IPS-20b (cell line): ENCODE measurements around the gene POLR2C.
A peak's percentile ranks its signal among the peaks of the same experiment; 100 is the strongest.

ENCODE experiments used
- H3K27ac ChIP-seq: one replicate; pipeline ENCODE4 v1.5.1; 2013; ENCODE audit warnings: low read length
- H3K27me3 ChIP-seq: 2 replicates; pipeline ENCODE4 v1.6.1; 2013; ENCODE audit warnings: mild to moderate bottlenecking, low read length, inconsistent platforms; ENCODE audit not compliant: insufficient read depth
- H3K36me3 ChIP-seq: 2 replicates; pipeline ENCODE4 v1.6.1; 2013; ENCODE audit warnings: low read depth, mild to moderate bottlenecking, inconsistent platforms, low read length, moderate library complexity; ENCODE audit not compliant: insufficient read depth
- H3K4me1 ChIP-seq: 2 replicates; pipeline ENCODE4 v1.6.1; 2013; ENCODE audit warnings: mild to moderate bottlenecking, control low read depth, inconsistent platforms, low read length, moderate library complexity; ENCODE audit not compliant: insufficient read depth
- H3K4me3 ChIP-seq: 2 replicates; pipeline ENCODE4 v1.5.1; 2013; ENCODE audit warnings: mild to moderate bottlenecking, low read length, inconsistent platforms
- H3K9ac ChIP-seq: 2 replicates; pipeline ENCODE4 v1.6.1; 2013; ENCODE audit warnings: low read depth, mild to moderate bottlenecking, inconsistent platforms, low read length, moderate library complexity
- H3K9me3 ChIP-seq: 2 replicates; pipeline ENCODE4 v1.6.1; 2013; ENCODE audit warnings: mild to moderate bottlenecking, low read depth, low read length, inconsistent platforms; ENCODE audit not compliant: insufficient read depth

Gene POLR2C

DNA sequence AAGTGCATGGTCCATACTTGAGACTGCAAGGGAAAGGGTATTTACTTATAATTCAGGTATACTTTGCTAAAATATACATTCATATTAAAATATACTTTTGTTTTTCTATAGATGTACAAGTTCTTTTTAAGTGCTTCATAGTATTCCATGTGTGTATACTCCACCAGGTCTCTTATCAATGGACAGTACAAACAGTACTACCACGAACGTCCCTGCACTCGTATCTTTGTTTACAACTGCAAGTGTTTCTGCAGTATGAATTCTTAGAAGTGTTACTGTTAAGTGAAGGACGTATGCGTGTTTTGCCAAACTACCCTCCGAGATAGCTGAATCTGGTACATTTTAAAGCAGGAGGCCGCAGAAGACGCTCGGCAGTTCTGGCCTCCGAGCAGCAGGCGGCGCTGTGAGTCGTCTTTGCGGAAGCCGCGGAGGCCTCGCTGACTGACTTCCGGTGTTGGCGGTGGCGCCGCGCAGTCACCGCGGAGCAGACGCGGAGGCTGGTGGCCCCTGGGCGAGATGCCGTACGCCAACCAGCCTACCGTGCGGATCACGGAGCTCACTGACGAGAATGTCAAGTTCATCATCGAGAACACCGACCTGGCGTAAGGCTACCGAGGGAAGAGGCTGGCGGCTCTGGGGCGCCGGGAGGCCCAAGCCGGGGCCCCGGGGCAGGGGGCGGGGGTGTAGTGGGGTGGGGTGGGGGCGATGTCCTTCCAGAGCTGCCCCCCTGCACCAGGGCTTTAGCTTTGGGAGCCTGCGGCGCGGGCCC lies at the start of gene POLR2C:
POLR2C (plus strand) TSS at position 471 of the 769 bp plus-strand sequence; CDS start at position 517, 46 bp downstream.
- Histone ChIP-seq H3K9ac (peak within 1 kb of the TSS; percentile 89), H3K36me3 (peaks cover 73% of the 10 kb centered on the region), H3K4me1 (no peaks in the 10 kb centered on the region), H3K27me3 (no peaks in the 10 kb centered on the region), H3K4me3 (peak within 1 kb of the TSS; percentile 98), H3K27ac (no peak within 1 kb of the TSS), H3K9me3 (no peaks in the 10 kb centered on the region)

DNA sequence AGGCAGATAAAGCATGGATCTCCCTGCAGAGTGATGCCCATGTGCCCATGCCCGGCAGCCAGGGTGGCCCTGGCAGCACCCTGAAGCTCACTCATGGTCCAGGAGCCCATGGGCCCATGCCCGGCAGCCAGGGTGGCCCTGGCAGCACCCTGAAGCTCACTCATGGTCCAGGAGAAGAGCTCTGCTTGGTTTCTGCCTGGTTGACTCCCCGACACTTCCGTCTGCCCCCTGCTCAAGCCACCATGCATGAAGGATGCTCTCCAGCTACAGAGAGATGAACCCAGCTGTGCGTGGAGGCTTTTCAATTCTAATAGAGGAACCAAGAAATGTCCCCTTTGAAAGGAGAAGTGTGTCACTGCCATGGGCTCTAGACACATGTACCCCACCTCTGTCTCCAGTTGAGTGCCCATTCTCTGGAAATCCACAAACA lies 49.2 kb upstream of the POLR2C start:
- no peaks in the 10 kb centered on the region for H3K9me3 ChIP-seq
- no peaks in the 10 kb centered on the region for H3K27me3 ChIP-seq
- no peak overlapping the region for H3K4me3 ChIP-seq
- no peaks in the 10 kb centered on the region for H3K4me1 ChIP-seq
- no peak overlapping the region for H3K9ac ChIP-seq
- H3K36me3 ChIP-seq: no peaks in the 10 kb centered on the region
- no peak overlapping the region for H3K27ac ChIP-seq

DNA sequence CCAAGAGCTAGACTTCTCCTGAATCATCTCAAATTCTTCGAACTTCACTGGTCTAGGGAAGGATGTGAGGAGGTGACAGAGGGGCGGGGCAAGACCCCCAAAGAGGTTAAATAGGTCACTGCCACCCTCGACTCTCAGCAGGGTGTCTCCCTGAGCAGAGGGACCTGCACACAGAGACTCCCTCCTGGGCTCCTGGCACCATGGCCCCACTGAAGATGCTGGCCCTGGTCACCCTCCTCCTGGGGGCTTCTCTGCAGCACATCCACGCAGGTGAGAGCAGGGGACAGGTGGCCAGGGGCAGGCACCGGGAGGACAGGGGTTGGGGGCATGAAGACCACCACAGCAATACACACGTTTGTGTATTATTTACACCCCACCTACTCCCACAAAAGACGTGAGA lies 48.7 kb upstream of the POLR2C start:
- H3K9me3 ChIP-seq: no peaks in the 10 kb centered on the region
- H3K9ac ChIP-seq: no peak overlapping the region
- H3K36me3 ChIP-seq: no peaks in the 10 kb centered on the region
- no peaks in the 10 kb centered on the region for H3K4me1 ChIP-seq
- no peak overlapping the region for H3K4me3 ChIP-seq
- H3K27ac ChIP-seq: no peak overlapping the region
- H3K27me3 ChIP-seq: no peaks in the 10 kb centered on the region

DNA sequence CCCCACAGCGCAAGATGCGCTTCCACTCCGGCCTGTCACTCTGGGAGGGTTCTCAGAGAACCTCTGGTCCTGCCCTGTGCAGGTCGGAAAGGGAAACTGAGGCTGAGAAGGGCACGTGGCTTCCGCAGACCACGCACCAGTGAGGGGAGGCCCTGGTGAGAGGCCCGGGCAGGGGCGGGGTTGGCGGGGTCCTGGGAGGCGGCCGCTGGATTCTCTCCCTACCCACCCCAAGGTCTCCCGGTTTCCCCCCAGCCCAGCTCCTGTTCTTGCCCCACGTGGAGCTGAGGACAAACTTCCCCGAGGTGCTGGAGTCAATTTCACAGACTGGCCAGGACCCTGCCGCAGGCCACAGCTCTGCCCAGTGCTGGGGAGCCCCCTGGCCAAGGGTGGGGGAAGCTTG lies 46.4 kb upstream of the POLR2C start:
- Histone ChIP-seq H3K9ac (peak overlapping the region; percentile 80; the same call in 1 of the 2 replicates), H3K36me3 (no peaks in the 10 kb centered on the region), H3K27me3 (no peaks in the 10 kb centered on the region), H3K9me3 (no peaks in the 10 kb centered on the region), H3K4me3 (peak overlapping the region; percentile 58; the same call in 1 of the 2 replicates), H3K4me1 (no peaks in the 10 kb centered on the region; the same call in 1 of the 2 replicates), H3K27ac (no peak overlapping the region)

DNA sequence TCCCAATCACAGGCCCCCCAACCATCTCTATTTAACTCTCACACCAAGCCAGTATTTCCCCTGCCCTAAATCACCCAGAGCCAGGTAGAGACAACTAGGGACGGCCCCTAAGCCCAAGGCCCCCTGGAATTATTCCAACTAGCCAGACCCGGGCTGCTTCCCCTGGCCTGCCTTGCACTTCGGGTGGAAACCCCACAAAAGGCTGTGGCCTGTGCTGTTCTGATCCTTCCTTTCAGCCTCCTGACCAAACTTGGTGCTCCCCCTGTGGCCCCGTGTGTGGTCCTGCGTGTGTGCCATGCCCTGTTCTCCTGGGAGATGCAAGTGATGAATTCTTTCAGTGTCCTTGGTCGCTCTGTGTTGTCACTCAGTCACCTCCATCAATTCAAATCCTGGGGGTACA lies 43.0 kb upstream of the POLR2C start:
- no peak overlapping the region for H3K4me3 ChIP-seq
- H3K27ac ChIP-seq: no peak overlapping the region
- H3K36me3 ChIP-seq: no peaks in the 10 kb centered on the region
- 0 out of 2 replicates have a peak overlapping the region, but pooled peaks have one; percentile 14 for H3K9ac ChIP-seq
- no peaks in the 10 kb centered on the region; the same call in 1 of the 2 replicates for H3K4me1 ChIP-seq
- no peaks in the 10 kb centered on the region for H3K9me3 ChIP-seq
- no peaks in the 10 kb centered on the region for H3K27me3 ChIP-seq

DNA sequence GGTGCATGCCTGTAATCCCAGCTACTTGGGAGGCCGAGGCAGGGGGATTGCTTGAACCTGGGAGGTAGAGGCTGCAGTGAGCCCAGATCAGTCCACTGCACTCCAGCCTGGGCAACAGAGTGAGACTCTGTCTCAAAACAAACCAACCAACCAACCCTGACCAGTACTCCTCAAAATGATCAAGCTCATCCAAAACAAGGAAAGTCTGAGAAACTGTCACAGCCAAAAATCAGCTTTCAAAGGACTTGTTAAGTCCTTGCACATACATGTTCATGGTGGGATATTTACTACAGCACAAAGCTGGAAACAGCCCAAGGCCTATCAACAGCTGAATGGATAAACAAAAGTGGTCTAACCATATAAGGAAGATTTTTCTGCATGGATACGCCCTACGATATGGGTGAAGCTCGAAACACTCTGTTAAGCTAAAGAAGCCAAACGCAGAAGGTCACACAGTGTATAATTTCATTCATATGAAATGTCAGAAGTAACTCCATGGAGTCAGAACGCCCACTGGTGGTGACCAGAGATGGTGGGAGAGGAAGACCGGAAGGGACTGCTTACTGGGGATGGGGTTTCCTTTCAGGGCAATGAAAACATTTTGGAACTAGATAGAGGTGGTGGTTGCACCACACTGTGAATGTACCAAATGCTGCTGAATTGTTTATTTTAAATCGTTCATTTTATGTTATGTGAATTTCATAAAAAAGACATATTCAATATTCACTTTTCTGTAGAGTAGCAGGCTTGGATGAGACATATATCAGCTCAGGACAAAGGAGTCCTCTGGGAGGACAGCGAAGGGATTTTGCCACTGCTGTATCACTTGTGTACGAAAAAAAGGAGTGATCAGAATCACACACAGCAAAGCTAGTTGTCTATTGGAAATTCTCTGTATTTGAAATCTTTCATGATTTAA lies 40.2 kb upstream of the POLR2C start:
- Histone ChIP-seq H3K27ac (no peak overlapping the region), H3K9me3 (no peaks in the 10 kb centered on the region), H3K36me3 (peaks cover 3% of the 10 kb centered on the region; the same call in 1 of the 2 replicates), H3K9ac (no peak overlapping the region), H3K4me3 (no peak overlapping the region), H3K4me1 (no peaks in the 10 kb centered on the region; the same call in 1 of the 2 replicates), H3K27me3 (no peaks in the 10 kb centered on the region)

DNA sequence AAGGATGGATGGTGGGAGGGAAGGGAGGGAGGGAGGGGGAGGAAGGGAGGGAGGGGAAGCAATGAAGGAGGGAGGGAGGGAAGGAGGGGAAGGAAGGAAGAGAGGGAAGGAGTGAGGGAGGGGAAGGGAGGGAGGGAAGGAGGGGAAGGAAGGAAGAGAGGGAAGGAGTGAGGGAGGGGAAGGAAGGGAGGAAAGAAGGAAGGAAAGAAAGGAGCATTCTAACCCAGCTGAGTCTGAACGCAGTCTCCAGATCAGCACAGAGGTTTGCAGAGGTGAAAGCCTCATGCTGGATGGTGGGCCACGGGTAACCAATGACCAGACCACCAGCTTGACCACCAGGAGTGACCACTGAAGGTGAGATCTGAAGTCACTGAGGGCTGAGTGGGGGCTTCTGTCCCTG lies 39.3 kb upstream of the POLR2C start:
- Histone ChIP-seq H3K27me3 (no peaks in the 10 kb centered on the region), H3K4me3 (no peak overlapping the region), H3K4me1 (no peaks in the 10 kb centered on the region; the same call in 1 of the 2 replicates), H3K36me3 (peaks cover 11% of the 10 kb centered on the region), H3K27ac (no peak overlapping the region), H3K9ac (no peak overlapping the region), H3K9me3 (no peaks in the 10 kb centered on the region)

DNA sequence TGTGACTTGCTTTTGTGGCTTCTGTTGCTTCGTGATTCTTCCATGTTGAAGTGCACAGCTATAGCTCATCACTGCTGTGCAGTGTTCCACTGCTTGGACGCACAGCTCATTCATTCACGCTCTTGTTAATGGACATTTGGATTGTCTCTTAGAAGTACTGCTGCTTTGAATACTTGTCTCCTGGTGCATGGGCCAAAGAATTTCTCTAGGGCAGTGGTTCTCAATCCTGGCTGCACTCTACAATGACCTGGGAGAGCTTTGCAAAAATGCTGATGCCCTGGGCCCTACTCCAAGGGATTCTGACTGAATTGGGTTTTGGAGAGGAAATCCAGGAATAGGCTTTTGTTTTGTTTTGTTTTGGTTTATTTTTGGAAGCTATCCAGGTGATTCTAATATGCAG lies 37.9 kb upstream of the POLR2C start:
- no peak overlapping the region for H3K4me3 ChIP-seq
- H3K9ac ChIP-seq: no peak overlapping the region
- H3K27ac ChIP-seq: no peak overlapping the region
- H3K9me3 ChIP-seq: no peaks in the 10 kb centered on the region
- no peaks in the 10 kb centered on the region for H3K4me1 ChIP-seq
- no peaks in the 10 kb centered on the region for H3K27me3 ChIP-seq
- H3K36me3 ChIP-seq: peaks cover 22% of the 10 kb centered on the region

DNA sequence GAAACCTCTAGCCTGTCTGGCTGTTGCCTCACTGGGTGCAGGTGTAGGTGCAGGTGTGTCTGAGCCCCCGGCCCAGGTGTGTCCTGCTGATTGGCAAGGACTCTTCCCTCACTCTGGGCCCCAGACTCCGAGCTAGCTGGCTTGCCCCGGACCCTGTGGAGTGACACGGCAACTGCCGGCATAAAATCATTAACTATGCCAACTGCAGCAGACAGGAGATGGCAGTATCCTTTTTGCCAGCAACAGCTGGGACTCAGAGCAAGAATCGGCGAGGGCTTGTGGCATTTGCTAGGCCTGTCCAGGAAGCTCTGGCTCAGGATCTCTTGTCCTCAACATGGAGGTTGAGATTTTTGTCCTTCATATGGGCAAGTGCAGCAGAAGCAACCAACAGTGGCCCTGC lies 36.1 kb upstream of the POLR2C start:
- no peak overlapping the region for H3K4me3 ChIP-seq
- no peaks in the 10 kb centered on the region for H3K9me3 ChIP-seq
- H3K27me3 ChIP-seq: no peaks in the 10 kb centered on the region
- H3K36me3 ChIP-seq: peaks cover 40% of the 10 kb centered on the region
- H3K27ac ChIP-seq: no peak overlapping the region
- no peak overlapping the region for H3K9ac ChIP-seq
- no peaks in the 10 kb centered on the region for H3K4me1 ChIP-seq

DNA sequence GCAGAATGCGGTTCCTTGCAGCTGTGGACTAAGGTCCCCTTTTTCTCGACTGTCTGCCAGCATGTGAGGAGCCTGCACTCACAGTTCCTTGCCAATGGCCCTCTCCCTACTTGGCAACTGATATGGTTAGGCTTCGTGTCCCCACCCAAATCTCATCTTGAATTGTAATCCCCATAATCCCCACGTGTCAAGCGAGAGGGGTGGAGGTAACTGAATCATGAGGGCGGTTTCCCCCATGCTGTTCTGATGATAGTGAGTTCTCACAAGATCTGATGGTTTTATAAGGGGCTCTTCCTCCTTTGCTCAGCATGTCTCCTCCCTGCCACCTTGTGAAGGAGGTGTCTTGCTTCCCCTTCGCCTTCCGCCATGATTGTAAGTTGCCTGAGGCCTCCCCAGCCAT lies 35.2 kb upstream of the POLR2C start:
- Histone ChIP-seq H3K4me1 (no peaks in the 10 kb centered on the region), H3K4me3 (no peak overlapping the region), H3K36me3 (peaks cover 50% of the 10 kb centered on the region), H3K9ac (no peak overlapping the region), H3K9me3 (no peaks in the 10 kb centered on the region), H3K27me3 (no peaks in the 10 kb centered on the region), H3K27ac (no peak overlapping the region)

DNA sequence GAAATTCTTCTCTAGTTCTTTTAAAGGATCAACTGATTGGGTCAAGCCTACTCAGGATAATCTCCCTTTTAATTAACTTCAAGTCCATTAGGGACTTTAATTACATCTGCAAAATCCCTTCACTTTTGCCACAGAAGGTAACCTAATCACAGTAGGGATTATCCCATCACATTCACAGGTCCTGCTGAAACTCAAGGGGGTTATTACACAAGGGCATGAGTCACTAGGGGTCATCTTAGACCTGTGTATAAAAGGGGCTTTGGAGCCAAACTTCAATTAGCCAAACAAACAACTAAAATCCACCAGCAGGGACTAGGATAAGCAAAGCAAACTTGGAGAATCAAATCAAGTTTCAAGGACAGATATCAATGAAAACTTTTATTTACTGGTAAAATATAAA lies 34.7 kb upstream of the POLR2C start:
- H3K27me3 ChIP-seq: no peaks in the 10 kb centered on the region
- no peak overlapping the region for H3K4me3 ChIP-seq
- H3K36me3 ChIP-seq: peaks cover 55% of the 10 kb centered on the region
- no peak overlapping the region for H3K27ac ChIP-seq
- no peaks in the 10 kb centered on the region for H3K9me3 ChIP-seq
- H3K9ac ChIP-seq: no peak overlapping the region
- no peaks in the 10 kb centered on the region for H3K4me1 ChIP-seq
